Lower leg skin (tissue), 4 donors: ENCODE results near the gene ANKMY2. TPM values are rescaled to one million over a fixed set of nuclear protein-coding genes. Genes with fewer than 3 reads are reported as not detected.
"Not testable (repeated sequence)": the region's sequence is repeated elsewhere in the genome, so short reads cannot be mapped to it uniquely, and the experiment has no call there.

ENCODE experiments used
- DNase-seq, 2 donors: peaks; one replicate each; pipeline ENCODE4 v3.0.0-alpha.2; 2019; ENCODE audit warnings: low spot score in 2 of 2
- H3K4me3 ChIP-seq: fragments of 200-600 bp; sonication (generic); 2 replicates; pipeline ENCODE4 v1.5.1; 2017; ENCODE audit warnings: mild to moderate bottlenecking, low read depth; ENCODE audit not compliant: poor library complexity, severe bottlenecking
- CTCF ChIP-seq, 3 donors: fragments of 450-650 bp; IDR thresholded peaks; one replicate each; pipeline ENCODE4 v1.5.1; 2016; ENCODE audit warnings: antibody characterized with exemption in 3 of 3, mild to moderate bottlenecking in 3 of 3, moderate library complexity in 2 of 3
- POLR2A ChIP-seq, 2 donors: fragments of 450-650 bp; IDR thresholded peaks; one replicate each; pipeline ENCODE4 v1.6.1; 2016 to 2017; ENCODE audit warnings: antibody characterized with exemption in 2 of 2, mild to moderate bottlenecking in 1 of 2, moderate library complexity in 1 of 2
- WGBS, 2 donors: methylation state at CpG; one replicate each; pipeline ENCODE4 v1.1.5; 2018; 5-methylcytosine and 5-hydroxymethylcytosine counted together
- intact Hi-C: fragments of 100-400 bp; cut with DNase I; formaldehyde crosslinking; loops from one replicate; pipeline ENCODE4 v1.15.0; 2023; ENCODE audit warnings: low total_unique reads
- total RNA-seq, 4 donors: library from RNA; depleted of rRNA; stranded (reverse); fragments of >200 nt; gene quantifications; one replicate each; pipeline ENCODE4 v1.1.0, GENCODE V29; 2016

The ANKMY2 gene
- total RNA-seq, 4 donors from 2014 or later = 5.5 to 14.5 (median 9.9) TPM

- intact Hi-C loops = no loop called here
- WGBS, 2 donors = 52 to 53% methylated on average over 3 of the region's 3 CpGs
- DNase-seq = no peak
- H3K4me3 ChIP-seq = no peak overlapping the region
- TF ChIP-seq POLR2A (IDR thresholded peaks at IDR 0.05) = no peak
- TF ChIP-seq CTCF (IDR thresholded peaks at IDR 0.05) = no peak
These were observed 21.8 kb upstream of the ANKMY2 start for GRCh38 chr7:16667355-16667754.

GRCh38 chr7:16661924-16662323 is 16.4 kb upstream of the ANKMY2 start:
- intact Hi-C loops = no loop called here
- no peak overlapping the region for H3K4me3 ChIP-seq
- TF ChIP-seq POLR2A (IDR thresholded peaks at IDR 0.05) (no peak), CTCF (IDR thresholded peaks at IDR 0.05) (no peak)
- 87 to 91% methylated on average over 1 of the region's 1 CpG for WGBS, 2 donors
- no peak for DNase-seq

GRCh38 chr7:16660702-16661464 is 15.3 kb upstream of the ANKMY2 start:
- intact Hi-C loops = no loop called here
- 76% methylated on average over 5 of the region's 5 CpGs for WGBS, 2 donors
- DNase-seq = no peak
- no peak overlapping the region for H3K4me3 ChIP-seq
- TF ChIP-seq POLR2A (IDR thresholded peaks at IDR 0.05) (no peak), CTCF (IDR thresholded peaks at IDR 0.05) (no peak)

GRCh38 chr7:16659854-16660497 is 14.4 kb upstream of the ANKMY2 start:
- WGBS, 2 donors = 90 to 92% methylated on average over 8 of the region's 8 CpGs
- H3K4me3 ChIP-seq, DNase-seq, intact Hi-C loops: not testable (repeated sequence)

GRCh38 chr7:16657656-16658279 is 12.2 kb upstream of the ANKMY2 start:
- WGBS, 2 donors = 69% methylated on average over 4 of the region's 4 CpGs
- intact Hi-C loops = no loop called here
- no peak for DNase-seq
- TF ChIP-seq CTCF (IDR thresholded peaks at IDR 0.05) = no peak
- no peak for TF ChIP-seq POLR2A (IDR thresholded peaks at IDR 0.05)
- H3K4me3 ChIP-seq = no peak overlapping the region

- WGBS, 2 donors = 42 to 62% methylated on average over 1 of the region's 1 CpG
- H3K4me3 ChIP-seq = no peak overlapping the region
- DNase-seq = no peak
- TF ChIP-seq CTCF (IDR thresholded peaks at IDR 0.05) (no peak), POLR2A (IDR thresholded peaks at IDR 0.05) (no peak)
- intact Hi-C loops = no loop called here
These were observed 10.6 kb upstream of the ANKMY2 start for GRCh38 chr7:16656141-16656540.
